HFFc6 (cell line): Measurements from ENCODE around the gene TRPM2. TPM values are rescaled to one million over a fixed set of nuclear protein-coding genes. Genes with fewer than 3 reads are reported as not detected.

Source experiments
- DNase-seq: peaks from one replicate; pipeline ENCODE4 v3.0.0-alpha.2; 2018
- H3K27ac Mint-ChIP-seq: 2 replicates; pipeline ENCODE4 v1.8.0; 2020; ENCODE audit warnings: mild to moderate bottlenecking, mixed read lengths
- H3K27me3 Mint-ChIP-seq: 2 replicates; pipeline ENCODE4 v1.8.0; 2021; ENCODE audit warnings: mild to moderate bottlenecking, moderate library complexity, mixed read lengths; ENCODE audit not compliant: insufficient read depth
- H3K36me3 Mint-ChIP-seq: 2 replicates; pipeline ENCODE4 v1.8.0; 2021; ENCODE audit warnings: low read depth, mixed read lengths
- H3K4me1 Mint-ChIP-seq: 2 replicates; pipeline ENCODE4 v1.8.0; 2020; ENCODE audit warnings: low read depth, mixed read lengths
- H3K4me3 Mint-ChIP-seq: 2 replicates; pipeline ENCODE4 v1.8.0; 2020; ENCODE audit warnings: mild to moderate bottlenecking, moderate library complexity, mixed read lengths
- H3K9me3 Mint-ChIP-seq: 2 replicates; pipeline ENCODE4 v1.8.0; 2020; ENCODE audit warnings: mild to moderate bottlenecking, mixed read lengths
- CTCF ChIP-seq: fragments of 200-600 bp; sonication (generic); IDR thresholded peaks from 2 replicates; pipeline ENCODE4 v1.5.0; 2021; ENCODE audit warnings: antibody characterized with exemption, mild to moderate bottlenecking
- total RNA-seq, 6 experiments: library from RNA; stranded (reverse); fragmentation: NEBNext Ultra II Directional; extraction: Animal tissue kit (Norgen Biotek cat#: 25700); gene quantifications; 2 replicates in 1 of 6; 3 replicates in 5 of 6; pipeline ENCODE4 v1.2.3, GENCODE V29; 2021

The TRPM2 gene
- total RNA-seq, 6 experiments from 2014 or later: 0.09 to 0.31 (median 0.20) TPM; not detected in 2

GRCh38 chr21:44434568-44434925, 81.1 kb downstream of the TRPM2 start:
- no peak overlapping the region for H3K27ac Mint-ChIP-seq
- no peak for DNase-seq
- TF ChIP-seq CTCF: no peak
- H3K27me3 Mint-ChIP-seq: peaks cover 5% of the 10 kb centered on the region
- H3K4me3 Mint-ChIP-seq: no peak overlapping the region
- no peaks in the 10 kb centered on the region for H3K4me1 Mint-ChIP-seq
- peaks cover 55% of the 10 kb centered on the region for H3K9me3 Mint-ChIP-seq
- peaks cover 7% of the 10 kb centered on the region for H3K36me3 Mint-ChIP-seq

GRCh38 chr21:44434936-44435635, 81.7 kb downstream of the TRPM2 start:
- peaks cover 52% of the 10 kb centered on the region for H3K9me3 Mint-ChIP-seq
- DNase-seq: no peak
- H3K4me3 Mint-ChIP-seq: no peak overlapping the region
- H3K4me1 Mint-ChIP-seq: no peaks in the 10 kb centered on the region
- no peak for TF ChIP-seq CTCF
- H3K27ac Mint-ChIP-seq: no peak overlapping the region
- peaks cover 7% of the 10 kb centered on the region for H3K36me3 Mint-ChIP-seq
- peaks cover 5% of the 10 kb centered on the region for H3K27me3 Mint-ChIP-seq

- DNase-seq: no peak
- H3K4me3 Mint-ChIP-seq: no peak overlapping the region
- peaks cover 5% of the 10 kb centered on the region for H3K27me3 Mint-ChIP-seq
- peaks cover 7% of the 10 kb centered on the region; the same call in 1 of the 2 replicates for H3K36me3 Mint-ChIP-seq
- no peak for TF ChIP-seq CTCF
- H3K4me1 Mint-ChIP-seq: no peaks in the 10 kb centered on the region
- peaks cover 50% of the 10 kb centered on the region for H3K9me3 Mint-ChIP-seq
- no peak overlapping the region for H3K27ac Mint-ChIP-seq
Measured at GRCh38 chr21:44436111-44436611, 82.7 kb downstream of the TRPM2 start.

DNA sequence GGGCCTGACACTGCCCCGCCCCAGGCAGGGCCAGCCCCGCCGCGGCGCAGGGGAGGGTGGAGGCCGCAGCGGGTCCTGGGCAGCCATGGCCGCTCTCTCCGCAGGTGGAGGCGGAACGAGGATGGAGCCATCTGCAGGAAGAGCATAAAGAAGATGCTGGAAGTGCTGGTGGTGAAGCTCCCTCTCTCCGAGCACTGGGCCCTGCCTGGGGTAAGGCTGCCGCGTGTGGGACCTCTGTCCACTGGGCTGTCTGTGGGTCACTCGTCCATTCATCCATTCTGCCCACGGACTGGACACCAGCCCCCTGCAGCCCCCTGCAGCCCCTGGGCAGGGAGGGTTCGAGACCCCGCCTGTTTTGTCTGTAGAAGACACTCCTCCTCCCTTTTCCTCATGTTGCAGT, 83.5 kb downstream of the TRPM2 start:
- DNase-seq: no peak
- peaks cover 2% of the 10 kb centered on the region; the same call in 1 of the 2 replicates for H3K27me3 Mint-ChIP-seq
- H3K36me3 Mint-ChIP-seq: peaks cover 3% of the 10 kb centered on the region; the same call in 1 of the 2 replicates
- H3K9me3 Mint-ChIP-seq: peaks cover 42% of the 10 kb centered on the region
- H3K4me1 Mint-ChIP-seq: no peaks in the 10 kb centered on the region
- H3K4me3 Mint-ChIP-seq: no peak overlapping the region
- TF ChIP-seq CTCF: no peak
- no peak overlapping the region for H3K27ac Mint-ChIP-seq

DNA sequence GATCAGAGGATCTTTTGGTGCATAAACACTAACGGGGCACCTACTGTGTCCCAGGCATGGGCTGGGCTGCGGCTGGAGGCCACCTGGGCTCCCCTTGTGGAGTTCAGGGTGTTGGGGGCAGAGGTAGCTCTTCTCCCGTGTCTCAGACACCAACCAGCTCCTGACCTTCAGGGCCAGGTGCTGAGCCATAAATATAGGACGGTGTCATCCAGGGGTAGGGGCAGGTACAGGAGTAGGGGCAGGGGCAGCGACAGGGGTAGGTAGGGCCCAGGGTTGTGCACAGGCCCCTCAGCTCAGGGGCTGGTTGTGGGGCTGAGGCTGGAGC, 83.9 kb downstream of the TRPM2 start:
- no peaks in the 10 kb centered on the region; the same call in 1 of the 2 replicates for H3K36me3 Mint-ChIP-seq
- TF ChIP-seq CTCF: no peak
- H3K4me3 Mint-ChIP-seq: no peak overlapping the region
- no peaks in the 10 kb centered on the region for H3K4me1 Mint-ChIP-seq
- H3K27me3 Mint-ChIP-seq: peaks cover 2% of the 10 kb centered on the region; the same call in 1 of the 2 replicates
- H3K9me3 Mint-ChIP-seq: peaks cover 38% of the 10 kb centered on the region
- no peak overlapping the region for H3K27ac Mint-ChIP-seq
- DNase-seq: no peak
